ENCODE results near the gene KIRREL2. TPM values are rescaled to one million over a fixed set of nuclear protein-coding genes. Genes with fewer than 3 reads are reported as not detected.
A peak's percentile ranks its signal among the peaks of the same experiment; 100 is the strongest.

The KIRREL2 gene
- total and polyA plus RNA-seq, 9 of the 15 experiments (the other 6 are each of a cell fraction or from before 2014, with no cell fraction given) = 0.01 to 0.12 (median 0.09) TPM; not detected in 4

- Histone ChIP-seq H3K9ac (ENCODE audit: insufficient read depth in 1 of 2, low read depth in 2 of 2, low read length in 2 of 2) (no peak overlapping the region), H3K79me2 (ENCODE audit: control insufficient read depth, insufficient read depth, low read length) (no peaks in the 10 kb centered on the region), H3K4me1 (replicated peaks in 1 of 2; ENCODE audit: control insufficient read depth in 2 of 2, insufficient read depth in 2 of 2, low read length in 2 of 2) (peaks cover 0 to 10% of the 10 kb centered on the region in 2 experiments; a peak in 2 of 5 replicates), H3K4me2 (ENCODE audit: insufficient read depth, low read length) (no peak overlapping the region), H3K27me3 (ENCODE audit: control insufficient read depth in 2 of 2, insufficient read depth in 2 of 2, low read length in 2 of 2) (peaks cover 6 to 13% of the 10 kb centered on the region in 2 experiments; a peak in 3 of 5 replicates), H3K36me3 (ENCODE audit: control insufficient read depth, insufficient read depth, low read length) (no peaks in the 10 kb centered on the region), H3K27ac (ENCODE audit: extremely low read depth, low read depth, low read length) (no peak overlapping the region), H3K9me3 (replicated peaks; ENCODE audit: control insufficient read depth, insufficient read depth, low read depth, low read length) (no peaks in the 10 kb centered on the region), H3K4me3 (no peak overlapping the region), H4K20me1 (replicated peaks; ENCODE audit: control insufficient read depth, insufficient read depth, low read length) (no peaks in the 10 kb centered on the region; the same call in 1 of the 2 replicates), H3K9me1 (ENCODE audit: control insufficient read depth, insufficient read depth, low read length) (no peaks in the 10 kb centered on the region), H2AFZ (ENCODE audit: low read depth, low read length) (no peak overlapping the region)
- FAIRE-seq (no peak), DNase-seq (ENCODE audit: extremely low read depth in 1 of 4, low spot score in 3 of 4) (no peak), ATAC-seq (no peak)
- POLR2A ChIA-PET = no interaction called here
- CTCF ChIA-PET (ENCODE audit: low intra/inter-chr PET ratio) = no interaction called here
- TF ChIP-seq RBM25 (IDR thresholded peaks at IDR 0.05; ENCODE audit: low read depth, low read length, severe bottlenecking) = peak; percentile 82
- TF ChIP-seq GABPB2 (CRISPR knock-in tag; conservative IDR thresholded peaks at IDR 0.05) = no peak
- peak; percentile 97 for TF ChIP-seq ZNF146 (CRISPR knock-in tag; IDR thresholded peaks at IDR 0.05; ENCODE audit: unreplicated experiment)
- intact Hi-C loops (cut with micrococcal nuclease) (no loop called here), in situ Hi-C loops (cut with MboI) (no loop called here)
- WGBS (ENCODE audit: insufficient coverage, low coverage, missing lambda C conversion rate) = 4% methylated on average over 11 of the region's 11 CpGs
- no TSS peak for BruUV-seq (replicated peaks)
Observed at GRCh38 chr19:35813043-35813890, 43.4 kb upstream of the KIRREL2 start.

- BruUV-seq (replicated peaks) = no TSS peak
- H4K20me1 ChIP-seq (replicated peaks; ENCODE audit: control insufficient read depth, insufficient read depth, low read length) = no peaks in the 10 kb centered on the region; the same call in 1 of the 2 replicates
- intact Hi-C loops (cut with micrococcal nuclease) = no loop called here
- FAIRE-seq = no peak
- CTCF ChIA-PET (ENCODE audit: low intra/inter-chr PET ratio) = no interaction called here
- 8% methylated on average over 5 of the region's 6 CpGs for WGBS (ENCODE audit: insufficient coverage, low coverage, missing lambda C conversion rate)
- no peak overlapping the region for H3K4me2 ChIP-seq (ENCODE audit: insufficient read depth, low read length)
- no peaks in the 10 kb centered on the region for H3K9me3 ChIP-seq (replicated peaks; ENCODE audit: control insufficient read depth, insufficient read depth, low read depth, low read length)
- no peak overlapping the region for H3K9ac ChIP-seq (ENCODE audit: insufficient read depth in 1 of 2, low read depth in 2 of 2, low read length in 2 of 2)
- no peaks in the 10 kb centered on the region for H3K36me3 ChIP-seq (ENCODE audit: control insufficient read depth, insufficient read depth, low read length)
- H3K27me3 ChIP-seq (ENCODE audit: control insufficient read depth in 2 of 2, insufficient read depth in 2 of 2, low read length in 2 of 2) = peaks cover 6 to 13% of the 10 kb centered on the region in 2 experiments; a peak in 3 of 5 replicates
- peaks cover 5 to 10% of the 10 kb centered on the region in 2 experiments; a peak in 3 of 5 replicates for H3K4me1 ChIP-seq (replicated peaks in 1 of 2; ENCODE audit: control insufficient read depth in 2 of 2, insufficient read depth in 2 of 2, low read length in 2 of 2)
- in situ Hi-C loops (cut with MboI) = no loop called here
- no peaks in the 10 kb centered on the region for H3K79me2 ChIP-seq (ENCODE audit: control insufficient read depth, insufficient read depth, low read length)
- no peak overlapping the region for H3K4me3 ChIP-seq
- no peak overlapping the region for H3K27ac ChIP-seq (ENCODE audit: extremely low read depth, low read depth, low read length)
- no peak for ATAC-seq
- no peaks in the 10 kb centered on the region for H3K9me1 ChIP-seq (ENCODE audit: control insufficient read depth, insufficient read depth, low read length)
- no peak overlapping the region for H2AFZ ChIP-seq (ENCODE audit: low read depth, low read length)
- POLR2A ChIA-PET = interaction anchor here (1.1 kb wide), 1 partner anchor 96 kb away, joined by 3 read pairs; no protein-coding TSS in a partner anchor
- DNase-seq (ENCODE audit: extremely low read depth in 1 of 4, low spot score in 3 of 4) = no peak
- no peak for TF ChIP-seq ZNF280B (CRISPR knock-in tag; IDR thresholded peaks at IDR 0.05)
- no peak for TF ChIP-seq NCOA4 (IDR thresholded peaks at IDR 0.05; ENCODE audit: partially characterized antibody)
- no peak for TF ChIP-seq HNRNPUL1 (IDR thresholded peaks at IDR 0.05; ENCODE audit: low read length)
- TF ChIP-seq CBX5 (IDR thresholded peaks at IDR 0.05; ENCODE audit: borderline replicate concordance, low read depth) = no peak
- no peak for TF ChIP-seq TRIM24 (IDR thresholded peaks at IDR 0.05)
- TF ChIP-seq HNRNPLL (IDR thresholded peaks at IDR 0.05; ENCODE audit: low read depth, low read length, poor library complexity, severe bottlenecking) = no peak
- TF ChIP-seq IRF9 (tag; IDR thresholded peaks at IDR 0.05) = no peak
- TF ChIP-seq SAP30 (IDR thresholded peaks at IDR 0.05; ENCODE audit: borderline replicate concordance, insufficient read depth, low read depth, low read length, poor library complexity, severe bottlenecking) = no peak
Observed at GRCh38 chr19:35816262-35816661, 40.4 kb upstream of the KIRREL2 start.
